ENCODE data around the gene SPNS3. TPM values are rescaled to one million over a fixed set of nuclear protein-coding genes. Genes with fewer than 3 reads are reported as not detected.

SPNS3 gene
- total RNA-seq, 1 donor from 2014 or later = not detected

- Mint-ChIP-seq H3K36me3 (ENCODE audit: unreplicated experiment) (no peaks in the 10 kb centered on the region), H3K9me3 (ENCODE audit: unreplicated experiment) (peaks cover 4% of the 10 kb centered on the region), H3K4me3 (ENCODE audit: unreplicated experiment) (no peak overlapping the region), H3K27me3 (ENCODE audit: unreplicated experiment) (peaks cover 6% of the 10 kb centered on the region), H3K4me1 (ENCODE audit: low read depth, unreplicated experiment) (peaks cover 7% of the 10 kb centered on the region), H3K27ac (ENCODE audit: unreplicated experiment) (no peak overlapping the region)
- TF ChIP-seq CTCF (IDR thresholded peaks at IDR 0.05; ENCODE audit: partially characterized antibody, unreplicated experiment) = no peak
- DNase-seq = no peak
These were observed 11.2 kb downstream of the SPNS3 start for GRCh38 chr17:4444782-4445473.

DNA sequence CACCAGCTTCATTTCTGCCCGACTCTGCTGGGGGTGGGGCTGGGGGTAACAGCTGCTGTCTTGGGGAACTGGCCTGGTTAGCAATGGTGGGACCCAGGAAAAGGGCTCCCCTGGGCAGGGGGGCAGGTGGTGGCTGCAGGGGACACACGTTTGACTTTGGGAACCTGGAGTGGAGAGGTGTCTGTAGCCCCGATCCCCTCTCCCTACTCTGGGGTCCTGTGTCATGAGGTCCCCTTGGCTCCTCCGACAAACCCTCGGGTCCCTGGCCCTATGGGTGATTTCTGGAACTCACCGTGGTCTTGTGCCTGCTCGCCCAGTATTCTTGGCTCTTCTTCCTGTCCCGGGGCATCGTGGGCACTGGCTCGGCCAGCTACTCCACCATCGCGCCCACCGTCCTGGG, 12.0 kb downstream of the SPNS3 start:
- DNase-seq = no peak
- Mint-ChIP-seq H3K27ac (ENCODE audit: unreplicated experiment) (peak overlapping the region; percentile 28), H3K4me1 (ENCODE audit: low read depth, unreplicated experiment) (no peaks in the 10 kb centered on the region), H3K36me3 (ENCODE audit: unreplicated experiment) (no peaks in the 10 kb centered on the region), H3K9me3 (ENCODE audit: unreplicated experiment) (peaks cover 4% of the 10 kb centered on the region), H3K4me3 (ENCODE audit: unreplicated experiment) (peak overlapping the region; percentile 46), H3K27me3 (ENCODE audit: unreplicated experiment) (peaks cover 6% of the 10 kb centered on the region)
- TF ChIP-seq CTCF (IDR thresholded peaks at IDR 0.05; ENCODE audit: partially characterized antibody, unreplicated experiment) = no peak

- H3K4me1 Mint-ChIP-seq (ENCODE audit: low read depth, unreplicated experiment) = no peaks in the 10 kb centered on the region
- H3K9me3 Mint-ChIP-seq (ENCODE audit: unreplicated experiment) = peaks cover 4% of the 10 kb centered on the region
- H3K27ac Mint-ChIP-seq (ENCODE audit: unreplicated experiment) = no peak overlapping the region
- no peak for DNase-seq
- no peak for TF ChIP-seq CTCF (IDR thresholded peaks at IDR 0.05; ENCODE audit: partially characterized antibody, unreplicated experiment)
- no peaks in the 10 kb centered on the region for H3K36me3 Mint-ChIP-seq (ENCODE audit: unreplicated experiment)
- peaks cover 6% of the 10 kb centered on the region for H3K27me3 Mint-ChIP-seq (ENCODE audit: unreplicated experiment)
- H3K4me3 Mint-ChIP-seq (ENCODE audit: unreplicated experiment) = peak overlapping the region; percentile 46
These were observed 12.8 kb downstream of the SPNS3 start for GRCh38 chr17:4446326-4447071.

GRCh38 chr17:4448197-4448980, 14.6 kb downstream of the SPNS3 start:
- H3K27ac Mint-ChIP-seq (ENCODE audit: unreplicated experiment) = no peak overlapping the region
- peaks cover 3% of the 10 kb centered on the region for H3K9me3 Mint-ChIP-seq (ENCODE audit: unreplicated experiment)
- no peak for TF ChIP-seq CTCF (IDR thresholded peaks at IDR 0.05; ENCODE audit: partially characterized antibody, unreplicated experiment)
- peaks cover 7% of the 10 kb centered on the region for H3K27me3 Mint-ChIP-seq (ENCODE audit: unreplicated experiment)
- H3K4me1 Mint-ChIP-seq (ENCODE audit: low read depth, unreplicated experiment) = no peaks in the 10 kb centered on the region
- H3K36me3 Mint-ChIP-seq (ENCODE audit: unreplicated experiment) = no peaks in the 10 kb centered on the region
- no peak overlapping the region for H3K4me3 Mint-ChIP-seq (ENCODE audit: unreplicated experiment)
- DNase-seq = no peak
